Left lobe of liver (tissue), 2 donors: ENCODE results near the gene CAPSL. TPM values are rescaled to one million over a fixed set of nuclear protein-coding genes. Genes with fewer than 3 reads are reported as not detected.
"Not testable (repeated sequence)": the region's sequence is repeated elsewhere in the genome, so short reads cannot be mapped to it uniquely, and the experiment has no call there.

Source experiments
- ATAC-seq: fragments of 200-7000 bp; cut with Tn5 transposase; one replicate; pipeline ENCODE4 v1.9.1; 2020; ENCODE audit warnings: mild to moderate bottlenecking, moderate library complexity
- DNase-seq: peaks from one replicate; pipeline ENCODE4 v3.0.0-alpha.2; 2020; ENCODE audit warnings: low spot score
- total RNA-seq: library from RNA; stranded (reverse); gene quantifications from one replicate; pipeline ENCODE4 v1.2.1, GENCODE V29; 2021
- donor health status: DM: no; HTN: no; CAD: no; lungs with moderate emphysema.
- donor health status: DM: no; HTN: yes; CAD: no.

The CAPSL gene
- not detected for total RNA-seq

GRCh38 chr5:35938568-35939227 lies at the start of gene CAPSL:
Gene CAPSL, minus strand, starts transcription at chr5:35938622. Its CDS starts 17,502 bp downstream, at chr5:35921120.
- peak; percentile 84 for ATAC-seq
- peak; percentile 68 for DNase-seq

DNA sequence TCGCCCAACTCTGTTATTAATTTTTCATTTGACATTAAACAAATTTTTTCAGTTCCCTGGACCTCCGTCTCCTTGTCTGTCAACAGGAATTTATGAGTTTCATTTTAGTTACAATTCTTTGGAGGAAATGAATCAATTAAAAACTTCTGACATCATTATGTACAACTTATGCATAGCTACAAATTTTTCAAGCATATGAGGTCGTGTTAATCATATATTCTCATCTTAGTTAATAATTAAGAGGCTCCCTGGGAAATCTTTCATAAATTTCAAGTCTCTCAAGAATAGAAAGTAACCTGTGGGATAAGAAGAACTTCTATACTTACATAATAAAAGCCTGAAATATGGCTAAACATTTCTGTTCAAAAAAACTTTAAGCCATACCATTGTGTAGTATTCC lies 49.4 kb upstream of the CAPSL start:
- DNase-seq (no peak), ATAC-seq (no peak)

DNA sequence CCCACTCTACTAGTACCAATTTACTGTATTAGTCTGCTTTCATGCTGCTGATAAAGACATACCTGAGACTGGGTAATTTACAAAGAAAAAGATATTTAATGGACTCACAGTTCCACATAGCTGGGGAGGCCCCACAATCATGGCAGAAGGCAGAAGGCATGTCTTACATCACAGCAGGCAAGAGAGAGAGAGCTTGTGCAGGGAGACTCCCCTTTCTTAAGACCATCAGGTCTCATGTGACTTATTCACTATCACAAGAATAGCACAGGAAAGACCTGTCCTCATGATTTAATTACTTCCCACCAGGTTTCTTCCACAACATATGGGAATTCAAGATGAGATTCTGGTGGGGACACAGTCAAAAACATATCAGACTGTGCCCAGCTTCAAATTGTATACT lies 41.3 kb upstream of the CAPSL start:
- DNase-seq (no peak), ATAC-seq (no peak)

- ATAC-seq = not testable (repeated sequence)
Observed at GRCh38 chr5:35976859-35977258, 38.4 kb upstream of the CAPSL start.

DNA sequence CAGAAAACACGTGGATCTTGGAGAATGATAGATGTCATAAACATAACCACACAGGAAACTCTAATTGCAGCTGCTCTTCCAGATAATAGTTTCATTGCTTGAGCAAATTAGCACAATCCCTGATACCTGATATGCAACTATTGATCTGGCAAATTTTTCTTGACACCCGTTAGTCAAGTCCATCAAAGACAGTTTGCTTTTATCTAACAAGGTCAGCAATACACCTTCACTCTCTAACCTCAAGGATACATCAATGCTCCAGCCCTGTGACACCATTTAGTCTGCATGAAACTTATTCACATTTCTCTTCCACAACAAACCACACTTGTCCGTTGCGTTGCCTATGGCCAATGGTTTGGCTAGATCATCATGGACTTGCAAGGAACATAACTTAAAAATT lies 36.1 kb upstream of the CAPSL start:
- DNase-seq = no peak
- ATAC-seq = no peak

More at GRCh38 chr5:35976859-35977258, 38.4 kb upstream of the CAPSL start:
- DNase-seq = not testable (repeated sequence)

DNA sequence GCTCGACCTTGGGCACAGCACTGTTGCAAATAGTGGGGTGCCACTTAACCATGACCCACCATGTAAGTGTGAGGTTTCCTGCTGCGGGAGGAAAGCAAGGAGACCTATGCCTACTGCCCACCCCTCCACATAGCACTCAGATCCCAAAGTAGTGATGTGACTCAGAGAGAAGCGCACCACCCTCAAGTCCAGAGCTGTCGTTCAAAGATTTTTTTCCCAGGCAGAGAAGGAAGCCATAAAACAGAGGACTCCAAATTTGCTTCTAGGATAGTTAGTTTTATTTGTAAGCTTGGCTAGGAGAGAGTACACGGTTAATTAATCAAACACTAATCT lies 33.4 kb upstream of the CAPSL start:
- DNase-seq (no peak), ATAC-seq (no peak)

GRCh38 chr5:35971186-35971877 lies 32.9 kb upstream of the CAPSL start:
- DNase-seq = no peak
- ATAC-seq = no peak

DNA sequence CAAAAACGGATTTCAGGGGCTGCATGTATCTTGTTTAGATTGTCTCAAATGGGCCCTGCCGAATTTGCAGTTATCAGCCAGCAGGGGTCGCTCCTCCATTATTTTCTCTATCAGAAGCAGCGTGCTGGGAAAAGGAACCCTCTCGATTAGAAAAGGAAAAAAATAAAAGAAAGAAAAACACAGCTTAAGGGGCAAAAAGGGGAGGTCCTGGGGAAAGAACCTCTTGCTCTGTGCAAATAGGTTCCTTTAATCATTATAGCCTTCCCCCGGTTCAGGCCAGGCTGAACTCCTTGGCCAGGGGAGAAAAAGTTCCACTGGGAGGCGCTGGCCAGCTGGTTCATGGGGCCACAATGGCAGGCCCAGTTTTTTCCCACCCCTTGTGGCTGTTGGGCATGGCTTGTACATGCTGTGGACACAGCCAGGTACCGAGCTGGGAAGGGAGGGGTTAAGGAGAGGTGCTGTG lies 25.0 kb upstream of the CAPSL start:
- no peak for ATAC-seq
- no peak for DNase-seq

GRCh38 chr5:35960328-35960727 lies 21.9 kb upstream of the CAPSL start:
- ATAC-seq (no peak), DNase-seq (no peak)

- ATAC-seq (no peak), DNase-seq (no peak)
Observed at GRCh38 chr5:35956429-35956828, 18.0 kb upstream of the CAPSL start.

- DNase-seq (no peak), ATAC-seq (no peak)
Observed at GRCh38 chr5:35954175-35954574, 15.8 kb upstream of the CAPSL start.

GRCh38 chr5:35947085-35947484 lies 8.7 kb upstream of the CAPSL start:
- DNase-seq = no peak
- no peak for ATAC-seq

GRCh38 chr5:35939639-35940038 lies 1.2 kb upstream of the CAPSL start:
- no peak for ATAC-seq

GRCh38 chr5:35926389-35927051 lies 11.9 kb downstream of the CAPSL start:
- DNase-seq = no peak
- peak; percentile 88 for ATAC-seq

More at GRCh38 chr5:35939639-35940038, 1.2 kb upstream of the CAPSL start:
- DNase-seq = no peak

DNA sequence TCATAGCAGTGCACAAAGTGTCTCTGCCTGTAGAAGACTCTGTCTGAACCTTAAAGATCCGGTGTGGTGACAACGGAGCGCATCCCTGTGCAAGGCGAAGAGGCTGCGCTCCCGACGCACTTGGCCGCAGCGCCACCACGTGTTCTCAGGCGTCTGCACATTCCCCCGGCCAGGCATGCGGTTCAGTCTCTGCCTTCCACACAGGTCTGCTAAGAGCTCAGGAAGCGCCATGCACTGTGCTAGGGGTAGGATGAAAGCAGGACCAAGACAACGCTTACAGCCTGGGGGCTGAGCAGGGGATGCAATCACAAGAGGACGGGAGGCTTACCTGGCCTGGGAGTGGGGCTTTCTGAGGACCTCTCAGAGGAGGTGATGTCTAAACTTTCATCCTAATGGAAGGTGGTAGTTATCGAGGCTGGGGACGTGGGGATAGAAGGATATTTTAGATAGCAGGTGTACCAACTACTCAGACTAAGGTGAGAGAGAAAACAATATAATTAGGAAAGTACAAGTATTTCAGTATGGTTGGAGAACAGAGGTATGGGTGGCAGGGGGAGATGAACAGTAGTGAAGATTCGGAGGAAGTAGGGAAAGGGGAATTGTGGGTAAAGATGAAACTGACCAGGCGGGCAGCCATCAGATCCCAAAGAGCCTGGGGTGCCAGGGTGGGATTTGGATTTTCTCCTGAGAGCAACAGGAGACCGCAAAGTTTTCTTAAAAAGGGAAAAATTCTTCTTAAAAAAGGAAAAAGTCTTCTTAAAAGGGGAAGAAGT lies 13.3 kb downstream of the CAPSL start:
- peak; percentile 60 for DNase-seq
- ATAC-seq = peak; percentile 89

DNA sequence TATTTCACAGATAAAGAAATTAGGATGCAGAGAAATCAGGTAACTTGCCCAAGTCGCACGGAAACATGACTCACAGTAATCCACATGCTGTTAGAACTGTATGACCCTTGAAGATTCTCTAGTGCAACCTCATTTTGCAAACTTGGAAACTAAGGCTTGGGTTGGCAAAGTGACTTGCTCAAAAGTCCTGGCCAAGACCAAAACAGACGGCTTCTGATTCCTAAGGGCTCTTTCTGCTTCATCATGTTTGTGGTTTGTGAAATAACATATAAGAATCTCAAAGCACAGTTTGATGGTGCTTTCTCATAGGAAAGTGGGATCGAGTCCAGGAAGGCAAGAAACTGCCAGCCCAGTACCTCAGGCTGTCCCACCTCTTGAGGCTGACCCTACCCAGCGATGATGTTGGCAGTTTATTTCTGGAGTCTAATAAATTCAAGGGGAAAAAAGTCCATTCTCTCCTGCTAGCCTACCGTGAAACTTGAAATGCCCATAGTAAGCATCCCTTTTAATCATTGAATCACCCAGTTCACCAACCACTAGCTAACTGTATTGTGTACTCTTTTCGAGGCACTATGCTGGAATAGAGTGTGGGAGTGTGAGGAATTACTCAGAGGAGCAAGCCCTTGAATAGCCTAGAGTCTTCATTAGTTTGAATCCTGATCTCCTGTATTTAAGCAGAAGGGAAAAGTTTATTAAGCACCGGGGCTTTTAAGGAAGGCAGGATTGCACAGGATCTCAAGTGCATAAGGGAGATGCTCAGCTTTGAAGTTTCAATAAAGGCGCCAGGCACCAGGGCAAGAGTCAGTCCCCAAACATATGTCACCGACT lies 14.1 kb downstream of the CAPSL start:
- DNase-seq (no peak), ATAC-seq (no peak)

DNA sequence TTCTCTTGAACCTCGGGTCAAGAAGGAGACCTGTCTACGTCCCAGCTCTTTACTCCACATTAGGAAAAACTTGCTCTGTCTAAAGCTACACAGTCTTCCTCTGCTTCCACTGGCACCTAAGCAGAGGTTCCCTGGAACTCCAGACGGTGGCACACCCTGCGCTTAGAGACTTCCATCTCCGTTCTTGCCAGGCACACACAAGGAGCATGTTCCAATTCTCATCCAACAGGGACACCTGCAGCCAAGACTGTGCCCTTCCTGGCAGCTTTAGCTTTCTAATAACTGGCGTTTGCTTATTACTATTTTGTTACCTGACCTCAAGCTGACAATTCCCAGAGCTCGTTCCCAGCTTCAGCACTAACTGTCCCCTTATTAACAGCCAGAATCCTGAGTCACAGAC lies 16.0 kb downstream of the CAPSL start:
- ATAC-seq (no peak), DNase-seq (no peak)

DNA sequence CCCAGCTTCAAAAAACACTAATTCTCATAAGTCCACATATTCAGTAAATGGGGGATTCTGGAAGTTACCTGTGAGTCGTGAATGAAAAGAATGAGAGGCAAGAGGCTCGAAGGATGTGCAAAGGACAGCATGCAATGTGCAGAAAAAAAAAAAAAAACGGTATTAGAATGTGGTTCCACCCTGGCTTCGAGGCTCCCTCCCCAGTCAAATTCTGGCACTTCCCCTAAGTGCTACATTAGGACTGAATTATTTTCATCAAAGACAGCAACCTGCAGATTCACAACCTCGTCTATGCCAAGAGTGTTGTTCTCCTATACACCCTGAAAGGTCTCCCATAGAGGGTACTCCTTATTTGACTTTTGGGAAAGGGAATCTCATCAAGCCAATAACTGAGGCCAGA lies 16.5 kb downstream of the CAPSL start:
- DNase-seq (no peak), ATAC-seq (no peak)

DNA sequence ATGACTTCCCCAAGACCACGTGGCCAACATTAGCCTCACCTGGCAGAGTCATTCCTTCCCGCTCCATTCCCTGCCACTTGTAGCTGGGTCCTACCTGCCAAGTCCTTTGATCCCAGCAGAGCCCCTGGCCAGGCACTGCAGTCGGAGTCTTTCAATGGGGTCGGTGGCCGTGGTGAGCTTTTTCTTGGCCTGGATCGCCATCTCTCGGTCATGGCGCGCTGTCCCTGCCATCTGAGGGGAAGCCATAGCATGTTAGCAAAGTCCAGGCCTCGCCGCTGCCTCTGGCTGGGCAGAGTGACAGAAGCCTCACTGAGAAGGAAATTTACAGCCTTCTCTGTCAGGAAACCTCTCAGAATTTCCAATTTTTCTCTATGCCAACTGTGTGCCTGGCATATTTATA lies 17.5 kb downstream of the CAPSL start:
- ATAC-seq (no peak), DNase-seq (no peak)

DNA sequence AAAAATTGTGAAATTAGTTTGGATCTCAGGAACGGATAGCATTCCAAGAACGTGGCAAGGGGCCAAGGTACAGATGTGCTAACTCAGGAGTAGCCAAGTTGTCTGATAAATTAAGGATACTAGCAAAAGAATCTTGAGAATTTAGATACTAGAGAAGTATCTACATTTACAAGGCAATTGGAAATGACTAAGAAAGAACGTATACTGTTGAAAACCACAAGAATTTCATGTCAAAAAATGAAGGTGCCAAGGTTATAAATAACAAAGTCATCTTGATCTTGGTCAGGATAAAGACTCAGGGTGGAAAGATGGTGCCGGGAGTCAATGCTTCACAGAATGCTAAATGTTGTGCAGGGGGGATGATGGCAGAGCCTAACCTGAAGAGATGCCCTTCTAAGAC lies 19.2 kb downstream of the CAPSL start:
- ATAC-seq (no peak), DNase-seq (no peak)
